SK-N-SH treated with all-trans-retinoic acid at 6 μM for 48 hours (cell line): ENCODE measurements around the gene FIBCD1.

Experiments
- ATAC-seq: fragments of 200-7000 bp; cut with Tn5 transposase; 3 replicates; pipeline ENCODE4 v1.9.1; 2020; ENCODE audit warnings: mild to moderate bottlenecking, moderate library complexity
- ARNTL ChIP-seq: fragments of 450-650 bp; formaldehyde crosslinking; IDR thresholded peaks from 2 replicates; pipeline ENCODE4 v1.5.0; 2020; ENCODE audit warnings: low read depth, mild to moderate bottlenecking, moderate library complexity, borderline replicate concordance
- BACH2 ChIP-seq: fragments of 250-450 bp; sonication (Bioruptor Pico); IDR thresholded peaks from 2 replicates; pipeline ENCODE4 v1.9.0; 2021; ENCODE audit warnings: mild to moderate bottlenecking, borderline replicate concordance
- CSDC2 ChIP-seq: fragments of 250-450 bp; sonication (Bioruptor Pico); IDR thresholded peaks from 2 replicates; pipeline ENCODE4 v1.5.0; 2020; ENCODE audit warnings: mild to moderate bottlenecking, moderate library complexity
- ISL1 ChIP-seq: fragments of 250-450 bp; sonication (Bioruptor Pico); IDR thresholded peaks from 2 replicates; pipeline ENCODE4 v2.1.2; 2022; ENCODE audit warnings: mild to moderate bottlenecking, moderate library complexity
- OSR1 ChIP-seq: fragments of 250-450 bp; sonication (Bioruptor Pico); IDR thresholded peaks from 2 replicates; pipeline ENCODE4 v1.8.0; 2022; ENCODE audit warnings: moderate library complexity, mild to moderate bottlenecking, inconsistent platforms
- PPARA ChIP-seq: fragments of 250-450 bp; sonication (Bioruptor Pico); IDR thresholded peaks from 2 replicates; pipeline ENCODE4 v1.5.0; 2020; ENCODE audit warnings: mild to moderate bottlenecking, borderline replicate concordance
- SNAI2 ChIP-seq: fragments of 250-450 bp; sonication (Bioruptor Pico); IDR thresholded peaks from 2 replicates; pipeline ENCODE4 v1.5.0; 2020; ENCODE audit warnings: mild to moderate bottlenecking, moderate library complexity
- TCF4 ChIP-seq: fragments of 250-450 bp; sonication (Bioruptor Pico); IDR thresholded peaks from 2 replicates; pipeline ENCODE4 v1.8.0; 2021; ENCODE audit warnings: mild to moderate bottlenecking, moderate library complexity, borderline replicate concordance
- TOX ChIP-seq: fragments of 250-450 bp; sonication (Bioruptor Pico); IDR thresholded peaks from 2 replicates; pipeline ENCODE4 v1.8.0; 2021; ENCODE audit warnings: mild to moderate bottlenecking, moderate library complexity, borderline replicate concordance
- ZC3H10 ChIP-seq: fragments of 250-450 bp; sonication (Bioruptor Pico); IDR thresholded peaks from 2 replicates; pipeline ENCODE4 v1.5.1; 2021; ENCODE audit warnings: mild to moderate bottlenecking, moderate library complexity
- ZFP3 ChIP-seq: fragments of 250-450 bp; sonication (Bioruptor Pico); IDR thresholded peaks from 2 replicates; pipeline ENCODE4 v1.5.0; 2020; ENCODE audit warnings: mild to moderate bottlenecking, moderate library complexity
- ZNF565 ChIP-seq: fragments of 450-650 bp; formaldehyde crosslinking; conservative IDR thresholded peaks from 2 replicates; pipeline ENCODE4 v1.5.0; 2020; ENCODE audit warnings: low read depth, mild to moderate bottlenecking, moderate library complexity
- ZNF70 ChIP-seq: fragments of 450-650 bp; formaldehyde crosslinking; IDR thresholded peaks from 2 replicates; pipeline ENCODE4 v1.5.0; 2020; ENCODE audit warnings: mild to moderate bottlenecking, moderate library complexity
- ZNF8 ChIP-seq: fragments of 450-650 bp; formaldehyde crosslinking; IDR thresholded peaks from 2 replicates; pipeline ENCODE4 v1.5.0; 2020; ENCODE audit warnings: mild to moderate bottlenecking, moderate library complexity
- TF ChIP-seq, protein P1 (sequence below): fragments of 250-450 bp; sonication (Bioruptor Pico); IDR thresholded peaks from 2 replicates; pipeline ENCODE4 v1.5.0; 2020; ENCODE audit warnings: mild to moderate bottlenecking, moderate library complexity
- TF ChIP-seq, protein P2 (sequence below): fragments of 250-450 bp; sonication (Bioruptor Pico); IDR thresholded peaks from 2 replicates; pipeline ENCODE4 v1.8.0; 2020; ENCODE audit warnings: mild to moderate bottlenecking, moderate library complexity, borderline replicate concordance
- TF ChIP-seq, protein P3 (sequence below): fragments of 250-450 bp; sonication (Bioruptor Pico); IDR thresholded peaks from 2 replicates; pipeline ENCODE4 v1.5.1; 2021; ENCODE audit warnings: mild to moderate bottlenecking, moderate library complexity
- TF ChIP-seq, protein P4 (sequence below): fragments of 250-450 bp; sonication (Bioruptor Pico); IDR thresholded peaks from 2 replicates; pipeline ENCODE4 v1.8.0; 2021; ENCODE audit warnings: low read depth, mild to moderate bottlenecking, moderate library complexity, borderline replicate concordance
- TF ChIP-seq, protein P5 (sequence below): fragments of 250-450 bp; sonication (Bioruptor Pico); IDR thresholded peaks from 2 replicates; pipeline ENCODE4 v1.5.1; 2020; ENCODE audit warnings: low read depth, mild to moderate bottlenecking, moderate library complexity

FIBCD1 gene

DNA sequence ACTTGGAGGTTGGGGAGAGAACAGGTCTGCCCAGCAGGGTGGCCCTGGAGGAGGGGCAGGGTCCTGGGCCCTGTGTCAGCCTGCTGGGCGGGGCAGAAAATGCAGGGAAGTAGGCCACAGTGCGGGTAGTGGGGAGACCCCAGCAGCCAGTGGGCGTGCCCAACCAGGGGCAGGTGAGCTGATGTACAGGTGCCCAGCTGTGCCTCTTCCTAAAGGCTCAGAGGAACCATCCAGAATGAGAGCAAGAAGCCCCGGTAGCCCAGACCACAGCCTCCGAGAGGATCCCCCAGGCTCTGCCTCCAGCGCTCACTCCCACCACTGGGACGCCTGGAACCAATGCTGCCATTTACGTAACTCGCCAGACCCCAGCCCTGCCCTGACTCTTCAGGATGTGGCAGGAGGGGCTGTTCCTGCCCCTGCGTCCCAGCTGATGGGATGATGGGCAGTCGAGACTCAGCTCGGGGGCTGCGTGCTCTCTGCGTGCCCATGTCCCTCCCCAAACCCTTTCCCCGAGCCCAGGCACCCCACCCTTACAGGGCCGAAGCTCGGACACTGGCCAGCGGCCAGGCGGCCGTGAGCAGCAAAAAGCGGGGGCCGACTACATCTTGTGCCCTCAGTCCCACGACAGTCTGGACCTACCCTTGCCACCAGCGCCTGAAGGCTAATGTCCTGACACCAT is 24.5 kb downstream of the FIBCD1 start:
- no peak for ATAC-seq
- TF ChIP-seq, protein P1, sequence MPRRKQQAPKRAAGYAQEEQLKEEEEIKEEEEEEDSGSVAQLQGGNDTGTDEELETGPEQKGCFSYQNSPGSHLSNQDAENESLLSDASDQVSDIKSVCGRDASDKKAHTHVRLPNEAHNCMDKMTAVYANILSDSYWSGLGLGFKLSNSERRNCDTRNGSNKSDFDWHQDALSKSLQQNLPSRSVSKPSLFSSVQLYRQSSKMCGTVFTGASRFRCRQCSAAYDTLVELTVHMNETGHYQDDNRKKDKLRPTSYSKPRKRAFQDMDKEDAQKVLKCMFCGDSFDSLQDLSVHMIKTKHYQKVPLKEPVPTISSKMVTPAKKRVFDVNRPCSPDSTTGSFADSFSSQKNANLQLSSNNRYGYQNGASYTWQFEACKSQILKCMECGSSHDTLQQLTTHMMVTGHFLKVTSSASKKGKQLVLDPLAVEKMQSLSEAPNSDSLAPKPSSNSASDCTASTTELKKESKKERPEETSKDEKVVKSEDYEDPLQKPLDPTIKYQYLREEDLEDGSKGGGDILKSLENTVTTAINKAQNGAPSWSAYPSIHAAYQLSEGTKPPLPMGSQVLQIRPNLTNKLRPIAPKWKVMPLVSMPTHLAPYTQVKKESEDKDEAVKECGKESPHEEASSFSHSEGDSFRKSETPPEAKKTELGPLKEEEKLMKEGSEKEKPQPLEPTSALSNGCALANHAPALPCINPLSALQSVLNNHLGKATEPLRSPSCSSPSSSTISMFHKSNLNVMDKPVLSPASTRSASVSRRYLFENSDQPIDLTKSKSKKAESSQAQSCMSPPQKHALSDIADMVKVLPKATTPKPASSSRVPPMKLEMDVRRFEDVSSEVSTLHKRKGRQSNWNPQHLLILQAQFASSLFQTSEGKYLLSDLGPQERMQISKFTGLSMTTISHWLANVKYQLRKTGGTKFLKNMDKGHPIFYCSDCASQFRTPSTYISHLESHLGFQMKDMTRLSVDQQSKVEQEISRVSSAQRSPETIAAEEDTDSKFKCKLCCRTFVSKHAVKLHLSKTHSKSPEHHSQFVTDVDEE (CRISPR knock-in tag): no peak
- no peak for TF ChIP-seq ZNF8 (CRISPR knock-in tag)
- TF ChIP-seq, all 23 proteins: peak for 0

DNA sequence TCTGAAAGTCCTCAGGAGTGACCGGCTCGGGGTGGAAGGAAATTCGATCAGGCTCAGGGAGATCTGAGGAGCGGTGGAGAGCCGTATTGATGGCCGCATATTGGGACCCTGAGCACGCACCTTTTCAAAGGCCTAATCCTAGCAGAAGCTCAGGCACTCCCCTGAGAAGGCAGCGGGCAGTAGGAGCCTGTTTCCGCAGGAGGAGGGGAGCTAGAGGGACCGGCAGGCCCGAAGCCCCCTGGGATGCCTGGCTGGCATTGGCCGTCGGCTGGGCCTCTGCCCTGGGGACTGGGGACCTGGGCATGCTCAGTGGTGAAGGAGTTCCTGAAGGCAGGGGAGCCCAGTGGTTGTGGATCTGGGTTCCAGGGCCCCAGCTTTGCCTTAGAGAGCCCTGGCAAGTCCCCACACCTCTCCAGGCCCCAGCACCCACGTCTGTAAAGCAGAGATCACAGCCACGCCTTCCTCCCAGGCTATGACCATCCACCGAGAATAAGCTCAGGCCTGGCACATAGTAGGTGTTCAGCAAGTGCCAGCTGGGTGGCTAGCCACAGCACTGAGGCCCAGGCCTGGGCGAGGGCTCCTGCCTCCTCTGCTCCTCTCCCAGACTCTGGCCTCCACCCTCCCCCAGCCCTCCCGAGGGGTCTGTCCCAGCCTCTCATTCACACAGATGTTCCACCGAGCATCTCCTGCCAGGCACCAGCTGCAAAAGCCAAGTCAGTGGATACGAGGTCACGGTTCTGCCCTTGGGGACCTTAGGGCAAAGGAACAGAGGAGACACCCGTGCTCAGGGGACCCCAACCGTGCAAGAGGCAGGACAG is 25.2 kb downstream of the FIBCD1 start:
- no peak for ATAC-seq
- TF ChIP-seq OSR1 (no peak), SNAI2 (no peak), CSDC2 (no peak), ZNF70 (CRISPR knock-in tag) (no peak), ZNF565 (CRISPR knock-in tag) (no peak), ZC3H10 (CRISPR knock-in tag) (no peak), ISL1 (no peak), ZNF8 (CRISPR knock-in tag) (no peak), BACH2 (CRISPR knock-in tag) (no peak), ARNTL (no peak), TCF4 (CRISPR knock-in tag) (no peak), PPARA (no peak), ZFP3 (CRISPR knock-in tag) (no peak), TOX (CRISPR knock-in tag) (no peak)
- TF ChIP-seq, protein P2, sequence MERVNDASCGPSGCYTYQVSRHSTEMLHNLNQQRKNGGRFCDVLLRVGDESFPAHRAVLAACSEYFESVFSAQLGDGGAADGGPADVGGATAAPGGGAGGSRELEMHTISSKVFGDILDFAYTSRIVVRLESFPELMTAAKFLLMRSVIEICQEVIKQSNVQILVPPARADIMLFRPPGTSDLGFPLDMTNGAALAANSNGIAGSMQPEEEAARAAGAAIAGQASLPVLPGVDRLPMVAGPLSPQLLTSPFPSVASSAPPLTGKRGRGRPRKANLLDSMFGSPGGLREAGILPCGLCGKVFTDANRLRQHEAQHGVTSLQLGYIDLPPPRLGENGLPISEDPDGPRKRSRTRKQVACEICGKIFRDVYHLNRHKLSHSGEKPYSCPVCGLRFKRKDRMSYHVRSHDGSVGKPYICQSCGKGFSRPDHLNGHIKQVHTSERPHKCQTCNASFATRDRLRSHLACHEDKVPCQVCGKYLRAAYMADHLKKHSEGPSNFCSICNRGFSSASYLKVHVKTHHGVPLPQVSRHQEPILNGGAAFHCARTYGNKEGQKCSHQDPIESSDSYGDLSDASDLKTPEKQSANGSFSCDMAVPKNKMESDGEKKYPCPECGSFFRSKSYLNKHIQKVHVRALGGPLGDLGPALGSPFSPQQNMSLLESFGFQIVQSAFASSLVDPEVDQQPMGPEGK (CRISPR knock-in tag): no peak
- TF ChIP-seq, protein P1 (CRISPR knock-in tag): no peak
- TF ChIP-seq, protein P3, sequence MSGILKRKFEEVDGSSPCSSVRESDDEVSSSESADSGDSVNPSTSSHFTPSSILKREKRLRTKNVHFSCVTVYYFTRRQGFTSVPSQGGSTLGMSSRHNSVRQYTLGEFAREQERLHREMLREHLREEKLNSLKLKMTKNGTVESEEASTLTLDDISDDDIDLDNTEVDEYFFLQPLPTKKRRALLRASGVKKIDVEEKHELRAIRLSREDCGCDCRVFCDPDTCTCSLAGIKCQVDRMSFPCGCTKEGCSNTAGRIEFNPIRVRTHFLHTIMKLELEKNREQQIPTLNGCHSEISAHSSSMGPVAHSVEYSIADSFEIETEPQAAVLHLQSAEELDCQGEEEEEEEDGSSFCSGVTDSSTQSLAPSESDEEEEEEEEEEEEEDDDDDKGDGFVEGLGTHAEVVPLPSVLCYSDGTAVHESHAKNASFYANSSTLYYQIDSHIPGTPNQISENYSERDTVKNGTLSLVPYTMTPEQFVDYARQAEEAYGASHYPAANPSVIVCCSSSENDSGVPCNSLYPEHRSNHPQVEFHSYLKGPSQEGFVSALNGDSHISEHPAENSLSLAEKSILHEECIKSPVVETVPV (CRISPR knock-in tag): no peak
- TF ChIP-seq, protein P4, sequence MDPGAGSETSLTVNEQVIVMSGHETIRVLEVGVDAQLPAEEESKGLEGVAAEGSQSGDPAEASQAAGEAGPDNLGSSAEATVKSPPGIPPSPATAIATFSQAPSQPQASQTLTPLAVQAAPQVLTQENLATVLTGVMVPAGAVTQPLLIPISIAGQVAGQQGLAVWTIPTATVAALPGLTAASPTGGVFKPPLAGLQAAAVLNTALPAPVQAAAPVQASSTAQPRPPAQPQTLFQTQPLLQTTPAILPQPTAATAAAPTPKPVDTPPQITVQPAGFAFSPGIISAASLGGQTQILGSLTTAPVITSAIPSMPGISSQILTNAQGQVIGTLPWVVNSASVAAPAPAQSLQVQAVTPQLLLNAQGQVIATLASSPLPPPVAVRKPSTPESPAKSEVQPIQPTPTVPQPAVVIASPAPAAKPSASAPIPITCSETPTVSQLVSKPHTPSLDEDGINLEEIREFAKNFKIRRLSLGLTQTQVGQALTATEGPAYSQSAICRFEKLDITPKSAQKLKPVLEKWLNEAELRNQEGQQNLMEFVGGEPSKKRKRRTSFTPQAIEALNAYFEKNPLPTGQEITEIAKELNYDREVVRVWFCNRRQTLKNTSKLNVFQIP (CRISPR knock-in tag): no peak
- TF ChIP-seq, protein P5, sequence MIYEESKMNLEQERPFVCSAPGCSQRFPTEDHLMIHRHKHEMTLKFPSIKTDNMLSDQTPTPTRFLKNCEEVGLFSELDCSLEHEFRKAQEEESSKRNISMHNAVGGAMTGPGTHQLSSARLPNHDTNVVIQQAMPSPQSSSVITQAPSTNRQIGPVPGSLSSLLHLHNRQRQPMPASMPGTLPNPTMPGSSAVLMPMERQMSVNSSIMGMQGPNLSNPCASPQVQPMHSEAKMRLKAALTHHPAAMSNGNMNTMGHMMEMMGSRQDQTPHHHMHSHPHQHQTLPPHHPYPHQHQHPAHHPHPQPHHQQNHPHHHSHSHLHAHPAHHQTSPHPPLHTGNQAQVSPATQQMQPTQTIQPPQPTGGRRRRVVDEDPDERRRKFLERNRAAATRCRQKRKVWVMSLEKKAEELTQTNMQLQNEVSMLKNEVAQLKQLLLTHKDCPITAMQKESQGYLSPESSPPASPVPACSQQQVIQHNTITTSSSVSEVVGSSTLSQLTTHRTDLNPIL: no peak
